ENCODE data around the gene PKD1L1.

The PKD1L1 gene

GRCh38 chr7:47902013-47902412 lies 46.3 kb downstream of the PKD1L1 start:
- DNase-seq: no peak

- no peak for DNase-seq
Measured at GRCh38 chr7:47901542-47901941, 46.7 kb downstream of the PKD1L1 start.

- no peak for DNase-seq
Measured at GRCh38 chr7:47897831-47898230, 50.4 kb downstream of the PKD1L1 start.

GRCh38 chr7:47896809-47897423 lies 51.4 kb downstream of the PKD1L1 start:
- DNase-seq: no peak

- no peak for DNase-seq
Measured at GRCh38 chr7:47895026-47895425, 53.2 kb downstream of the PKD1L1 start.

GRCh38 chr7:47893721-47894365 lies 54.4 kb downstream of the PKD1L1 start:
- DNase-seq: no peak

- no peak for DNase-seq
Measured at GRCh38 chr7:47893238-47893637, 55.0 kb downstream of the PKD1L1 start.

GRCh38 chr7:47890606-47891005 lies 57.7 kb downstream of the PKD1L1 start:
- no peak for DNase-seq

- no peak for DNase-seq
Measured at GRCh38 chr7:47890125-47890524, 58.1 kb downstream of the PKD1L1 start.

GRCh38 chr7:47889723-47890122 lies 58.5 kb downstream of the PKD1L1 start:
- no peak for DNase-seq

GRCh38 chr7:47888371-47889265 lies 59.6 kb downstream of the PKD1L1 start:
- no peak for DNase-seq

GRCh38 chr7:47887016-47887640 lies 61.1 kb downstream of the PKD1L1 start:
- DNase-seq: no peak

- no peak for DNase-seq
Measured at GRCh38 chr7:47885987-47886811, 62.1 kb downstream of the PKD1L1 start.

GRCh38 chr7:47885309-47885986 lies 62.8 kb downstream of the PKD1L1 start:
- DNase-seq: no peak

GRCh38 chr7:47884675-47885074 lies 63.6 kb downstream of the PKD1L1 start:
- no peak for DNase-seq

- no peak for DNase-seq
Measured at GRCh38 chr7:47882635-47883034, 65.6 kb downstream of the PKD1L1 start.

- DNase-seq: no peak
Measured at GRCh38 chr7:47881256-47881655, 67.0 kb downstream of the PKD1L1 start.

GRCh38 chr7:47878662-47879061 lies 69.6 kb downstream of the PKD1L1 start:
- DNase-seq: no peak

GRCh38 chr7:47877336-47877735 lies 70.9 kb downstream of the PKD1L1 start:
- DNase-seq: no peak

- no peak for DNase-seq
Measured at GRCh38 chr7:47875998-47876744, 72.1 kb downstream of the PKD1L1 start.

GRCh38 chr7:47875406-47875805 lies 72.9 kb downstream of the PKD1L1 start:
- DNase-seq: no peak

Measured in NCI-H1417 treated with DMSO at 0.1 percent for 48 hours (cell line).